Stimulated activated naive B cell treated with anti-CD40 and anti-IgM and Interleukin-4, amounts not matched to agents 10 μg/mL and 1 μg/mL and 100 μg/mL, for 72 hours (primary cell): ENCODE results near the gene AGBL1.

Experiments used
- ATAC-seq, 2 donors: fragments of 150-1000 bp; cut with Tn5 transposase; replicated peaks; 2 replicates each; pipeline ENCODE4 v1.10.0; 2021; ENCODE audit warnings: moderate library complexity in 1 of 2
- DNase-seq: peaks from one replicate; pipeline ENCODE4 v3.0.0; 2021
- H3K27ac Mint-ChIP-seq: one replicate; pipeline ENCODE4 v1.8.0; 2022; ENCODE audit warnings: mild to moderate bottlenecking, mixed read lengths
- H3K27me3 Mint-ChIP-seq, 2 donors: one replicate each; pipeline ENCODE4 v1.8.0; 2022; ENCODE audit warnings: mixed read lengths in 2 of 2
- H3K36me3 Mint-ChIP-seq, 2 donors: one replicate each; pipeline ENCODE4 v1.8.0; 2022; ENCODE audit warnings: mixed read lengths in 2 of 2, mild to moderate bottlenecking in 1 of 2
- H3K4me1 Mint-ChIP-seq, 2 donors: one replicate each; pipeline ENCODE4 v1.8.0; 2022; ENCODE audit warnings: mixed read lengths in 2 of 2, mild to moderate bottlenecking in 1 of 2
- H3K4me3 Mint-ChIP-seq, 2 donors: one replicate each; pipeline ENCODE4 v1.8.0; 2022; ENCODE audit warnings: mild to moderate bottlenecking in 2 of 2, mixed read lengths in 2 of 2, moderate library complexity in 1 of 2
- H3K9me3 Mint-ChIP-seq, 2 donors: one replicate each; pipeline ENCODE4 v1.8.0; 2022; ENCODE audit warnings: mixed read lengths in 2 of 2, mild to moderate bottlenecking in 1 of 2

AGBL1 gene

DNA sequence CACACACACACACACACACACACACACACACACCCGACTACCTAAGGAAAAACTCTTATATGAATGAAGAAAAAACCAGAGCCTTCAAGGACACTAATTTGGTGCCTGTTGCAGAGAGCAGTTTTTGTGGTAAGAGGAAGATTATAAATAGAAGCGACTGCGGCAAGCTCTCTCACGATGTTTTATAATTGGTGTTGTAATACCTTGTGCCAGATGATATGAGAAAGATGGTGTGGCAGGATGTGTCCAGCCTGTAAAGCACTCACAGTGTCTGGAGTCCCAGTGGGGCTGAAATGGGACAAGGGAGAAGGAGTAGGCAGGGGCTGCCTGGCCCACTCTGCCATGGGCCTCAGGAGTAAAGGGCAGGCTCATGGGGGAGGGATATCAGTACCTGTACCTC is 839.9 kb downstream of the AGBL1 start:
- H3K9me3 Mint-ChIP-seq, result no peaks in the 10 kb centered on the region
- no peaks in the 10 kb centered on the region for H3K4me1 Mint-ChIP-seq
- no peaks in the 10 kb centered on the region for H3K36me3 Mint-ChIP-seq
- H3K27ac Mint-ChIP-seq, result no peak overlapping the region
- H3K4me3 Mint-ChIP-seq, result no peak overlapping the region
- DNase-seq (no peak), ATAC-seq (no peak)
- H3K27me3 Mint-ChIP-seq, result no peaks in the 10 kb centered on the region

GRCh38 chr15:86929461-86929860 is 849.8 kb downstream of the AGBL1 start:
- Mint-ChIP-seq H3K36me3 (no peaks in the 10 kb centered on the region), H3K4me1 (no peaks in the 10 kb centered on the region), H3K9me3 (peaks cover 0 to 3% of the 10 kb centered on the region in 2 donors), H3K27me3 (no peaks in the 10 kb centered on the region), H3K4me3 (no peak overlapping the region), H3K27ac (no peak overlapping the region)
- ATAC-seq (no peak), DNase-seq (no peak)

DNA sequence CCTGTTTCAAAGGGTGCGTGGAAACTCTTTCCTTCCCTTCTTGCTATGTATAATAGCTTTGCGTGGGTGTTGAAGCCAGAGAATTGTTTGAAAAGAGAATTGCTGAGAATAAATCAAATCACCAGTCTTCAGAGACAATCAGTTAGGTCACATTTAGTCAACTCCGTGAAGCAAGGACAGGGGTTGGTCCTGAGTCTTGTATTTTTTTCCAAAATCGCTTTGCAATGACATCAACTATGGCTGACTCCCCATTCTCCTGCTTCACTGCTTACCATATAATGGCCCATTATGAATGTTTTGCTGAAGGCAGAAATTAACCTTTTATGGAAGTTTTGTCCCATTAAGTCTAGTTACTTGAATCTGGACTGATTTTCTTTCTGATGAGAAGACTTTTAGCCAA is 852.8 kb downstream of the AGBL1 start:
- H3K9me3 Mint-ChIP-seq, result peaks cover 0 to 6% of the 10 kb centered on the region in 2 donors
- H3K27ac Mint-ChIP-seq, result no peak overlapping the region
- H3K36me3 Mint-ChIP-seq, result no peaks in the 10 kb centered on the region
- no peak for ATAC-seq
- no peaks in the 10 kb centered on the region for H3K4me1 Mint-ChIP-seq
- no peaks in the 10 kb centered on the region for H3K27me3 Mint-ChIP-seq
- H3K4me3 Mint-ChIP-seq, result no peak overlapping the region
- DNase-seq, result no peak

GRCh38 chr15:86935841-86936240 is 856.2 kb downstream of the AGBL1 start:
- Mint-ChIP-seq H3K27ac (no peak overlapping the region), H3K36me3 (no peaks in the 10 kb centered on the region), H3K4me3 (no peak overlapping the region), H3K4me1 (no peaks in the 10 kb centered on the region), H3K9me3 (peaks cover 0 to 7% of the 10 kb centered on the region in 2 donors), H3K27me3 (no peaks in the 10 kb centered on the region)
- ATAC-seq (no peak), DNase-seq (no peak)

- Mint-ChIP-seq H3K4me3 (no peak overlapping the region), H3K9me3 (peaks cover 0 to 2% of the 10 kb centered on the region in 2 donors), H3K27ac (no peak overlapping the region), H3K27me3 (no peaks in the 10 kb centered on the region), H3K4me1 (no peaks in the 10 kb centered on the region), H3K36me3 (no peaks in the 10 kb centered on the region)
- ATAC-seq (no peak), DNase-seq (no peak)
Measured at GRCh38 chr15:86942285-86942684, 862.6 kb downstream of the AGBL1 start.

GRCh38 chr15:86948719-86949118 is 869.0 kb downstream of the AGBL1 start:
- ATAC-seq (no peak), DNase-seq (no peak)
- Mint-ChIP-seq H3K27me3 (no peaks in the 10 kb centered on the region), H3K9me3 (no peaks in the 10 kb centered on the region), H3K4me1 (no peaks in the 10 kb centered on the region), H3K36me3 (no peaks in the 10 kb centered on the region), H3K27ac (no peak overlapping the region), H3K4me3 (no peak overlapping the region)

- H3K4me1 Mint-ChIP-seq, result no peaks in the 10 kb centered on the region
- ATAC-seq (no peak), DNase-seq (no peak)
- no peak overlapping the region for H3K4me3 Mint-ChIP-seq
- no peaks in the 10 kb centered on the region for H3K36me3 Mint-ChIP-seq
- H3K27ac Mint-ChIP-seq, result no peak overlapping the region
- no peaks in the 10 kb centered on the region for H3K27me3 Mint-ChIP-seq
- H3K9me3 Mint-ChIP-seq, result peaks cover 0 to 2% of the 10 kb centered on the region in 2 donors
Measured at GRCh38 chr15:86959254-86959653, 879.6 kb downstream of the AGBL1 start.

DNA sequence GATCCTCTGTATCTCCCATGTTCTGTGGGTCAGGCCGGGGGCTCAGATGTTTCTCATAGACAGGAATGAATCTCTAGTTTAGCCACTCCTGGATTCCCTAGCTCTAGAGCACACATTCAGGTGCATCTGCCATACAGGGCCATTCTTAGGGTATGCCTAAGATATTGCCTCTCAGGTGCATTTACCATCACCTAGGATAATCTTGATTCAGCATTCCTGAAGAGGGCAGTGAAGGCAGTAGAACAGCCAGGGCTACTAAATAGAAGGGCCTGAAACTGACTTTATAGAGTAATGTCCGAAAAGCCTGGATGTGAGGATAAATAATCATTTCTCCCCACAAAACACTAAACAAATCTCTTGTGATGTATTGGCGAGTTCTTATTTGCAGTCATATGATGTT is 882.0 kb downstream of the AGBL1 start:
- ATAC-seq, result no peak
- Mint-ChIP-seq H3K9me3 (peaks cover 3 to 4% of the 10 kb centered on the region in 2 donors), H3K27me3 (no peaks in the 10 kb centered on the region), H3K36me3 (no peaks in the 10 kb centered on the region), H3K4me1 (no peaks in the 10 kb centered on the region), H3K4me3 (no peak overlapping the region), H3K27ac (no peak overlapping the region)
- DNase-seq, result no peak

- Mint-ChIP-seq H3K9me3 (peaks cover 3 to 4% of the 10 kb centered on the region in 2 donors), H3K4me3 (no peak overlapping the region), H3K27me3 (no peaks in the 10 kb centered on the region), H3K27ac (no peak overlapping the region), H3K36me3 (no peaks in the 10 kb centered on the region), H3K4me1 (no peaks in the 10 kb centered on the region)
- DNase-seq (no peak), ATAC-seq (no peak)
Measured at GRCh38 chr15:86964271-86964670, 884.6 kb downstream of the AGBL1 start.

DNA sequence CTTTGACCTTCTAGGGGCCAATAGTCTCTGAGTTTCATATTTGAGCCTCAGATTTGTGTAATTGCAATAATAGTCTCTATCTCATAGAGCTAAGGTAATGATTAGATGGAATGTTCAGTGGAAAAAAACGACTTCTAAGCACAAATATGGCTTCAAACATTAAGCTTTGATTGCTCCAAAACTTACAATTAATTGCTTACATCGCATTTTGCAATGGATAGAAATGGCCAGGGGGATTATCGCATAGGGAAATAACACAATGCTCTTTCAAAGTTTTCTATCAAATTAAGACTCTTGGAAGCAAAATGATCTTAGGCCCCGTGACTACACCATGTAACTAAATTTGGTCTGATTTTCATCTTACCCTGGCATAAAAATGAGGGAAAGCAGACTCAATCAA is 888.6 kb downstream of the AGBL1 start:
- Mint-ChIP-seq H3K27me3 (no peaks in the 10 kb centered on the region), H3K4me3 (no peak overlapping the region), H3K4me1 (no peaks in the 10 kb centered on the region), H3K9me3 (peaks cover 5 to 9% of the 10 kb centered on the region in 2 donors), H3K36me3 (no peaks in the 10 kb centered on the region), H3K27ac (no peak overlapping the region)
- DNase-seq (no peak), ATAC-seq (no peak)

DNA sequence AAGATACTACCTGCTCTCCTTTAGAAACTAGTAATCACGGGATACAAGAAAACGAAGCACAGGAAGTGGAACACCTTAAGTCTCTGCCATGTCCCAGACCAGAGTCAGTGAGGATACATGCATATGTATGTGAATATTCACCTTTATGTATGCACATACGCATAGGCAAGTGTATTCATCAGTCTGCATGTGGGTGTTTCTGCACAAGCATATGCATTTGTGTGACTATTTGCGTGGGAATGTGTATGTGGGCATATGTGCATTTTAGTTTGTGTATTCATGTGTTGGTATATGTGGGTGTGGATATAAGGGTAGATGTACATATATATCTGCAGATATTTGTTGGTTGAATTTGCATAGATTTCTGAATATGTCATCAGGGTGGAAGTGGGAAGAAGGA is 889.7 kb downstream of the AGBL1 start:
- Mint-ChIP-seq H3K27ac (no peak overlapping the region), H3K9me3 (peaks cover 5 to 9% of the 10 kb centered on the region in 2 donors), H3K27me3 (no peaks in the 10 kb centered on the region), H3K4me3 (no peak overlapping the region), H3K4me1 (no peaks in the 10 kb centered on the region), H3K36me3 (no peaks in the 10 kb centered on the region)
- DNase-seq, result no peak
- ATAC-seq, result no peak

GRCh38 chr15:86973284-86973844 is 893.7 kb downstream of the AGBL1 start:
- ATAC-seq, result no peak
- Mint-ChIP-seq H3K27ac (no peak overlapping the region), H3K27me3 (no peaks in the 10 kb centered on the region), H3K4me3 (no peak overlapping the region), H3K4me1 (no peaks in the 10 kb centered on the region), H3K36me3 (no peaks in the 10 kb centered on the region), H3K9me3 (peaks cover 2 to 9% of the 10 kb centered on the region in 2 donors)
- no peak for DNase-seq

DNA sequence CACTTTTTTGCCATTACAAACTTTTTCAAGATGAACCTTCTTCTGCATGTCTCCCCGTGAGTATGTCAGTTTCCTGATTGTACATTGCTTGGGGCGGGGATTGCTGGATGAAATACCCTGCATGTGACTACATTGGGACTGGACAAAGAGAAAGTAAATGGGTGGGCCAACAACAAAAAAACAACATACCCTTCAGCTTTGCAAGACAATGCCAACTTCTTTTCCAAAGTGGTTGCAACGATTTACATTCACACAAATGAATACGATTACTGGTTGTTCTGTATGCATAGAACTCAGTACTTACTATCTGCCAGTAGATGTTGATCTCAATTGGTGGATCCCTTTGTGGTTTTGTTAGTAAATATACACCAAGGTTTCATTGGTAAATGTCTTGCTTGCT is 908.4 kb downstream of the AGBL1 start:
- no peaks in the 10 kb centered on the region for H3K36me3 Mint-ChIP-seq
- H3K9me3 Mint-ChIP-seq, result peaks cover 1 to 5% of the 10 kb centered on the region in 2 donors
- DNase-seq, result no peak
- no peak overlapping the region for H3K27ac Mint-ChIP-seq
- H3K27me3 Mint-ChIP-seq, result no peaks in the 10 kb centered on the region
- ATAC-seq, result no peak
- H3K4me3 Mint-ChIP-seq, result no peak overlapping the region
- H3K4me1 Mint-ChIP-seq, result no peaks in the 10 kb centered on the region

- Mint-ChIP-seq H3K27ac (no peak overlapping the region), H3K9me3 (peaks cover 24 to 38% of the 10 kb centered on the region in 2 donors), H3K4me3 (no peak overlapping the region), H3K27me3 (peaks cover 0 to 4% of the 10 kb centered on the region in 2 donors), H3K36me3 (peaks cover 0 to 4% of the 10 kb centered on the region in 2 donors), H3K4me1 (no peaks in the 10 kb centered on the region)
- no peak for DNase-seq
- ATAC-seq, result no peak
Measured at GRCh38 chr15:87021751-87022150, 942.1 kb downstream of the AGBL1 start.

- Mint-ChIP-seq H3K27me3 (no peaks in the 10 kb centered on the region), H3K36me3 (no peaks in the 10 kb centered on the region), H3K9me3 (peaks cover 6% of the 10 kb centered on the region in 2 donors), H3K4me3 (no peak overlapping the region), H3K4me1 (no peaks in the 10 kb centered on the region), H3K27ac (no peak overlapping the region)
- ATAC-seq (no peak), DNase-seq (no peak)
Measured at GRCh38 chr15:87031540-87032230, 952.0 kb downstream of the AGBL1 start.
